Stomach (tissue), 9 donors: Measurements from ENCODE around the gene PARP9. TPM values are rescaled to one million over a fixed set of nuclear protein-coding genes. Genes with fewer than 3 reads are reported as not detected.
"Not testable (repeated sequence)": the region's sequence is repeated elsewhere in the genome, so short reads cannot be mapped to it uniquely, and the experiment has no call there.

Experiments
- DNase-seq, 2 donors: peaks; one replicate each; pipeline versions ENCODE4 v3.0.0 to v3.0.0-alpha.2; 2013 to 2019
- H3K27ac ChIP-seq, 5 donors: fragments of 200-600 bp in 4 of 5; sonication (generic) in 4 of 5; one replicate each; pipeline ENCODE4 v1.5.1; 2013 to 2019; ENCODE audit warnings: mild to moderate bottlenecking in 1 of 5, moderate library complexity in 1 of 5
- H3K27me3 ChIP-seq, 3 donors: fragments of 200-600 bp; sonication (generic); one replicate each; pipeline ENCODE4 v1.5.1; 2017 to 2019; ENCODE audit warnings: mixed run types in 1 of 3
- H3K36me3 ChIP-seq, 4 donors: fragments of 200-600 bp; sonication (generic); 1 replicate in 3 of 4; 2 replicates in 1 of 4; pipeline ENCODE4 v1.5.1; 2016 to 2019
- H3K4me1 ChIP-seq, 4 donors: fragments of 200-600 bp; sonication (generic); one replicate each; pipeline ENCODE4 v1.5.1; 2016 to 2019
- H3K4me3 ChIP-seq, 4 donors: fragments of 200-600 bp; sonication (generic) in 3 of 4; one replicate each; pipeline ENCODE4 v1.5.1; 2016 to 2019; ENCODE audit warnings: mild to moderate bottlenecking in 1 of 4
- H3K9me3 ChIP-seq, 4 donors: fragments of 200-600 bp; sonication (generic); one replicate each; pipeline ENCODE4 v1.5.1; 2016 to 2019
- CTCF ChIP-seq, 7 experiments: fragments of 450-650 bp in 4 of 7; fragments of 200-600 bp in 3 of 7; sonication (generic) in 3 of 7; IDR thresholded peaks; one replicate each; pipeline ENCODE4 v1.5.1; 2016 to 2019; ENCODE audit warnings: antibody characterized with exemption in 7 of 7, control low read depth in 2 of 7, mild to moderate bottlenecking in 1 of 7
- EP300 ChIP-seq: sonication (generic); formaldehyde crosslinking; IDR thresholded peaks from one replicate; pipeline ENCODE4 v1.6.1; 2017; ENCODE audit warnings: antibody characterized with exemption
- POLR2A ChIP-seq, 4 donors: fragments of 450-650 bp; IDR thresholded peaks; one replicate each; pipeline ENCODE4 v1.6.1; 2016; ENCODE audit warnings: antibody characterized with exemption in 4 of 4, control low read depth in 2 of 4, mild to moderate bottlenecking in 1 of 4, moderate library complexity in 1 of 4
- POLR2AphosphoS5 ChIP-seq, 3 donors: sonication (generic); formaldehyde crosslinking; IDR thresholded peaks; one replicate each; pipeline ENCODE4 v1.6.1; 2016; ENCODE audit warnings: antibody characterized with exemption in 3 of 3
- WGBS, 5 donors: extraction: QIAGEN DNeasy Blood & Tissue Kit in 3 of 5; methylation state at CpG; one replicate each; pipeline versions ENCODE4 v1.1.5 to v1.1.7; 2013 to 2018; 5-methylcytosine and 5-hydroxymethylcytosine counted together
- intact Hi-C: fragments of 100-400 bp; cut with DNase I; formaldehyde crosslinking; loops from one replicate; pipeline ENCODE4 v1.15.1; 2023; ENCODE audit warnings: low total_unique reads
- polyA plus RNA-seq, 3 donors: library from polyadenylated mRNA; stranded (reverse); fragments of 200-250 nt; gene quantifications; one replicate each; pipeline ENCODE4 v1.2.3, GENCODE V29; 2013
- total RNA-seq, 5 donors: library from RNA; depleted of rRNA; stranded (reverse); fragments of >200 nt; gene quantifications; one replicate each; pipeline versions ENCODE4 v1.1.0 to v1.2.3, GENCODE V29; 2014 to 2016
- donor health status: healthy with polysubstance abuse.
- donor health status: Bipolar disorder and iron deficiency.
- donor health status: healthy.

PARP9 gene
- total and polyA plus RNA-seq, 8 donors = 1.4 to 42.6 (median 22.6) TPM

DNA sequence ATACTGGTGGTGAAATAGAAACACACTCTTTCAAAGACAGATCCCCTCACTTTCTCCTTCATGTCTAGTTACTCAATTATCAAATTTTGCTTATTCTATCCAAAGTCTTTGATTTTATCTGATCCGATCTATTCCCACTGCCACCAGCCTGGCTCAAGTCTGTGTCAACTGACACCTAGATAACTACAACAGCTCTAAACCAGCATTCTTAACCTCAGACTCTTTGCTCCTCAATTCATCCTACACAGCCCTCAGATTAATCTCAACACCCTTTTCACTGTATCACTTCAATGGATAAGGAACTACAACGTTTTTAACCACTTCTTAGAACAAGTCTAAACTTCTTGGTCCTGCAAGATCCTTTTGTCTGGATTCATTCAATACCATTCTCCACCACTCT, 58.4 kb downstream of the PARP9 start:
- Histone ChIP-seq H3K9me3 (no peaks in the 10 kb centered on the region), H3K27me3 (no peaks in the 10 kb centered on the region), H3K36me3 (no peaks in the 10 kb centered on the region), H3K27ac (no peak overlapping the region), H3K4me1 (peaks cover 6 to 69% (median 40%) of the 10 kb centered on the region in 4 donors), H3K4me3 (no peak overlapping the region)
- TF ChIP-seq EP300 = no peak
- intact Hi-C loops = no loop called here
- 39 to 60% (median 48%) methylated on average over 2 of the region's 2 CpGs for WGBS, 5 donors
- DNase-seq = no peak

DNA sequence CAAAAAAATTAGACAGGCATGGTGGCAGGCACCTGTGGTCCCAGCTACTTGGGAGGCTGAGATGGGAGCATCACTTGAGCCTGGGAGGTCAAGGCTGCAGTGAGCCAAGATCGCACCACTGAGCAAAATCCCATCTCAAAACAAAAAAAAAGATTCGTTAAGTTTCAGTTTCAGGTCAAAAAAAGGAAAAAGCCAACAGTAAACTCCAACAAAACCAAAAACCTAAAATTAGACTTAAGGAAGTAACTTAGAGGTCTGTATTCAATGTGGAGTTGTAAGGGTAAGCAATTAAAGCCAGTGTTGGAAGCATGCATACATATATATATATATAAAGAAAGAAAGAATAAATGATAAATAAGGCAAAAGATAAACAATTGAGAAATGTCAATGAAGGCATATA, 61.2 kb downstream of the PARP9 start:
- H3K4me3 ChIP-seq = no peak overlapping the region
- no peak overlapping the region for H3K27ac ChIP-seq
- WGBS, 5 donors = 85 to 98% (median 91%) methylated on average over 2 of the region's 2 CpGs
- no peak for DNase-seq
- H3K9me3 ChIP-seq = no peaks in the 10 kb centered on the region
- intact Hi-C loops = no loop called here
- no peaks in the 10 kb centered on the region for H3K36me3 ChIP-seq
- no peak for TF ChIP-seq EP300
- no peak for TF ChIP-seq CTCF (IDR thresholded peaks at IDR 0.05)
- no peak for TF ChIP-seq POLR2AphosphoS5 (IDR thresholded peaks at IDR 0.05)
- no peak for TF ChIP-seq POLR2A (IDR thresholded peaks at IDR 0.05)
- peaks cover 0 to 63% (median 35%) of the 10 kb centered on the region in 4 donors for H3K4me1 ChIP-seq
- H3K27me3 ChIP-seq = no peaks in the 10 kb centered on the region

DNA sequence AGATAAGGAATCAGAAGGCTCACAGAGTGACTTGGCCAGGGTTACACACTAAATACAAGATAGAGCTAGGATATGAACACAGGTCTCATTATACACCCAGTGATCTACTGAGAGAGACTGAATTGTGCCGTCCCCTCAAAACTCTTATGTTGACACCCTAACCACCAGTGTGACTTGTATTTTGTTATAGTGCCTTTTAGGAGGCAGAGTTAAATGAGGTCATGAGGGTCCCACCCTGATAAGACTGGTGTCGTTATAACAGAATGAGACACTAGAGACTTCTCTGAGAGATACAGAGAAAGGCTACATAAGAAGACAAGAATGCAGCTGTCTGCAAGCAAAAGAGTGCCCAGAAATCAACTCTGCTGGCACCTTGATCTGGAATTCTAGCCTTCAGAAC, 62.0 kb downstream of the PARP9 start:
- Histone ChIP-seq H3K36me3 (no peaks in the 10 kb centered on the region), H3K27ac (no peak overlapping the region), H3K27me3 (no peaks in the 10 kb centered on the region), H3K4me1 (peaks cover 0 to 67% (median 38%) of the 10 kb centered on the region in 4 donors), H3K9me3 (no peaks in the 10 kb centered on the region), H3K4me3 (no peak overlapping the region)
- TF ChIP-seq POLR2A (IDR thresholded peaks at IDR 0.05) (no peak), EP300 (no peak), CTCF (IDR thresholded peaks at IDR 0.05) (no peak), POLR2AphosphoS5 (IDR thresholded peaks at IDR 0.05) (no peak)
- no peak for DNase-seq
- intact Hi-C loops = no loop called here
- WGBS, 5 donors = 42 to 56% (median 48%) methylated on average over 2 of the region's 2 CpGs

- H3K27me3 ChIP-seq, H3K36me3 ChIP-seq, H3K27ac ChIP-seq, H3K4me3 ChIP-seq, intact Hi-C loops, H3K9me3 ChIP-seq, DNase-seq: not testable (repeated sequence)
- H3K4me1 ChIP-seq = peaks cover 0 to 68% (median 32%) of the 10 kb centered on the region in 4 donors
- 76 to 89% (median 78%) methylated on average over 6 of the region's 6 CpGs for WGBS, 5 donors
Observed at GRCh38 chr3:122500964-122501363, 63.1 kb downstream of the PARP9 start.

- no peak for TF ChIP-seq EP300
- TF ChIP-seq POLR2A (IDR thresholded peaks at IDR 0.05) = no peak
- TF ChIP-seq CTCF (IDR thresholded peaks at IDR 0.05) = no peak
- TF ChIP-seq POLR2AphosphoS5 (IDR thresholded peaks at IDR 0.05) = no peak
- 57 to 74% (median 64%) methylated on average over 1 of the region's 1 CpG for WGBS, 5 donors
- intact Hi-C loops = no loop called here
- no peak overlapping the region for H3K4me3 ChIP-seq
- peaks cover 5 to 37% (median 33%) of the 10 kb centered on the region in 4 donors for H3K36me3 ChIP-seq
- H3K4me1 ChIP-seq = peaks cover 0 to 60% (median 25%) of the 10 kb centered on the region in 4 donors
- no peaks in the 10 kb centered on the region for H3K9me3 ChIP-seq
- no peak overlapping the region for H3K27ac ChIP-seq
- H3K27me3 ChIP-seq = no peaks in the 10 kb centered on the region
- DNase-seq = no peak
Observed at GRCh38 chr3:122498152-122498551, 65.9 kb downstream of the PARP9 start.
